Stomach (tissue), 4 donors: Measurements from ENCODE around the gene IL1RAPL2.

Experiments
- POLR2A ChIP-seq, 4 donors: fragments of 450-650 bp; IDR thresholded peaks; one replicate each; pipeline ENCODE4 v1.6.1; 2016; ENCODE audit warnings: antibody characterized with exemption in 4 of 4, control low read depth in 2 of 4, mild to moderate bottlenecking in 1 of 4, moderate library complexity in 1 of 4
- POLR2AphosphoS5 ChIP-seq, 3 donors: sonication (generic); formaldehyde crosslinking; IDR thresholded peaks; one replicate each; pipeline ENCODE4 v1.6.1; 2016; ENCODE audit warnings: antibody characterized with exemption in 3 of 3
- TF ChIP-seq, protein P1 (sequence below), 7 experiments: fragments of 450-650 bp in 4 of 7; fragments of 200-600 bp in 3 of 7; sonication (generic) in 3 of 7; IDR thresholded peaks; one replicate each; pipeline ENCODE4 v1.5.1; 2016 to 2019; ENCODE audit warnings: antibody characterized with exemption in 7 of 7, control low read depth in 2 of 7, mild to moderate bottlenecking in 1 of 7

DNA sequence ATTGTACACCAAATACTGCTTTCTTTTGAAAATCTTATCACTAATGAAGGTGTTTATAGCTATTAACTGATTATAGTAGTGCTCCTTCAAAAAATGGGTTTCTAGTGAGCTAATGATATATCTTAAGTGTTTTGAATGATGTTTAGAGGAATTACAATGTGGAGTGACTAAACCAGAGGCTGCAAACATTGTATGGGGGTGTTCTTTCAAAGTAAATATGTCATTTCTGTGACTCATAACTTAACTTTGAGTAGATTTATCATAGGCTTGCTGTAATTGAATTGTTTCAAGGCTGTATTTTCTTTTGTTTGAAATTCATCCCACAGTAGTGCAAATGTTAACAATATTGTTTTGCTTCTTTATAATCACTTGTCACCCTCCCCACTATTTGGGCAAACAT is 141.6 kb downstream of the IL1RAPL2 start:
- TF ChIP-seq POLR2A (IDR thresholded peaks at IDR 0.05), result no peak
- TF ChIP-seq, protein P1, sequence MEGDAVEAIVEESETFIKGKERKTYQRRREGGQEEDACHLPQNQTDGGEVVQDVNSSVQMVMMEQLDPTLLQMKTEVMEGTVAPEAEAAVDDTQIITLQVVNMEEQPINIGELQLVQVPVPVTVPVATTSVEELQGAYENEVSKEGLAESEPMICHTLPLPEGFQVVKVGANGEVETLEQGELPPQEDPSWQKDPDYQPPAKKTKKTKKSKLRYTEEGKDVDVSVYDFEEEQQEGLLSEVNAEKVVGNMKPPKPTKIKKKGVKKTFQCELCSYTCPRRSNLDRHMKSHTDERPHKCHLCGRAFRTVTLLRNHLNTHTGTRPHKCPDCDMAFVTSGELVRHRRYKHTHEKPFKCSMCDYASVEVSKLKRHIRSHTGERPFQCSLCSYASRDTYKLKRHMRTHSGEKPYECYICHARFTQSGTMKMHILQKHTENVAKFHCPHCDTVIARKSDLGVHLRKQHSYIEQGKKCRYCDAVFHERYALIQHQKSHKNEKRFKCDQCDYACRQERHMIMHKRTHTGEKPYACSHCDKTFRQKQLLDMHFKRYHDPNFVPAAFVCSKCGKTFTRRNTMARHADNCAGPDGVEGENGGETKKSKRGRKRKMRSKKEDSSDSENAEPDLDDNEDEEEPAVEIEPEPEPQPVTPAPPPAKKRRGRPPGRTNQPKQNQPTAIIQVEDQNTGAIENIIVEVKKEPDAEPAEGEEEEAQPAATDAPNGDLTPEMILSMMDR (IDR thresholded peaks at IDR 0.05), result no peak
- TF ChIP-seq POLR2AphosphoS5 (IDR thresholded peaks at IDR 0.05), result no peak
